Glomerular visceral epithelial cell (primary cell): ENCODE data around the gene PAPOLA.

Experiments
- DNase-seq: peaks from one replicate; pipeline ENCODE4 v3.0.0-alpha.2; 2016; ENCODE audit errors: extremely low spot score

The PAPOLA gene

GRCh38 chr14:96586056-96586455, 83.9 kb downstream of the PAPOLA start:
- DNase-seq, result no peak

- no peak for DNase-seq
These were observed 85.0 kb downstream of the PAPOLA start for GRCh38 chr14:96586921-96587822.

- DNase-seq, result no peak
These were observed 85.7 kb downstream of the PAPOLA start for GRCh38 chr14:96587823-96588385.

GRCh38 chr14:96588410-96589257, 86.5 kb downstream of the PAPOLA start:
- no peak for DNase-seq

GRCh38 chr14:96589577-96589976, 87.4 kb downstream of the PAPOLA start:
- no peak for DNase-seq

- DNase-seq, result no peak
These were observed 88.1 kb downstream of the PAPOLA start for GRCh38 chr14:96590190-96590864.

GRCh38 chr14:96592591-96593386, 90.6 kb downstream of the PAPOLA start:
- no peak for DNase-seq

- no peak for DNase-seq
These were observed 92.8 kb downstream of the PAPOLA start for GRCh38 chr14:96594961-96595360.

- DNase-seq, result no peak
These were observed 95.5 kb downstream of the PAPOLA start for GRCh38 chr14:96597680-96598079.

GRCh38 chr14:96598332-96598928, 96.2 kb downstream of the PAPOLA start:
- no peak for DNase-seq

GRCh38 chr14:96599076-96599475, 96.9 kb downstream of the PAPOLA start:
- DNase-seq, result no peak

- no peak for DNase-seq
These were observed 100.0 kb downstream of the PAPOLA start for GRCh38 chr14:96602186-96602585.

- no peak for DNase-seq
These were observed 101.4 kb downstream of the PAPOLA start for GRCh38 chr14:96603350-96604255.

- DNase-seq, result no peak
These were observed 112.3 kb downstream of the PAPOLA start for GRCh38 chr14:96614481-96614881.

GRCh38 chr14:96616161-96616721, 114.1 kb downstream of the PAPOLA start:
- DNase-seq, result no peak
